Activated naive CD4-positive, alpha-beta T cell treated with anti-CD3 and anti-CD28 coated beads for 36 hours (primary cell): ENCODE results near the gene FAM184B. TPM values are rescaled to one million over a fixed set of nuclear protein-coding genes. Genes with fewer than 3 reads are reported as not detected.
"Not testable (repeated sequence)": the region's sequence is repeated elsewhere in the genome, so short reads cannot be mapped to it uniquely, and the experiment has no call there.

Experiments used
- CTCF ChIA-PET: fragments of 350-600 bp; sonication (Branson Sonifier 250); formaldehyde crosslinking; loops from one replicate; lab custom pipeline; 2021; ENCODE audit warnings: antibody characterized with exemption; lab: Charles Lee
- DNase-seq: peaks from one replicate; pipeline ENCODE4 v3.0.0-alpha.2; 2020
- H3K27ac Mint-ChIP-seq: one replicate; pipeline ENCODE4 v1.8.0; 2021; ENCODE audit warnings: mild to moderate bottlenecking, mixed read lengths
- H3K27me3 Mint-ChIP-seq: one replicate; pipeline ENCODE4 v1.8.0; 2021; ENCODE audit warnings: low read depth, mixed read lengths
- H3K36me3 Mint-ChIP-seq: one replicate; pipeline ENCODE4 v1.8.0; 2021; ENCODE audit warnings: low read depth, mixed read lengths
- H3K4me1 Mint-ChIP-seq: one replicate; pipeline ENCODE4 v1.8.0; 2021; ENCODE audit warnings: low read depth, mixed read lengths
- H3K4me3 Mint-ChIP-seq: one replicate; pipeline ENCODE4 v1.8.0; 2021; ENCODE audit warnings: mild to moderate bottlenecking, moderate library complexity, mixed read lengths
- H3K9me3 Mint-ChIP-seq: one replicate; pipeline ENCODE4 v1.8.0; 2021; ENCODE audit warnings: mixed read lengths
- intact Hi-C: fragments of 100-400 bp; cut with micrococcal nuclease; formaldehyde crosslinking; loops from one replicate; pipeline ENCODE4 v1.15.1; 2023
- total RNA-seq, 2 experiments: library from RNA; stranded (reverse); gene quantifications; one replicate each; pipeline ENCODE4 v1.2.3, GENCODE V29; 2021

FAM184B gene
- total RNA-seq, 2 experiments from 2014 or later: not detected

- Mint-ChIP-seq H3K36me3 (no peaks in the 10 kb centered on the region), H3K27ac (no peak overlapping the region), H3K4me1 (peaks cover 1% of the 10 kb centered on the region), H3K4me3 (no peak overlapping the region), H3K9me3 (no peaks in the 10 kb centered on the region), H3K27me3 (no peaks in the 10 kb centered on the region)
- no peak for DNase-seq
- intact Hi-C loops: loop anchor here (10.0 kb wide), 1 partner anchor 929 kb away; no protein-coding TSS in a partner anchor
- CTCF ChIA-PET: no interaction called here
Observed at GRCh38 chr4:17665346-17665745, 116.1 kb downstream of the FAM184B start.

- DNase-seq: peak; percentile 15
- no peaks in the 10 kb centered on the region for H3K27me3 Mint-ChIP-seq
- H3K4me1 Mint-ChIP-seq: peaks cover 1% of the 10 kb centered on the region
- no peak overlapping the region for H3K4me3 Mint-ChIP-seq
- H3K27ac Mint-ChIP-seq: no peak overlapping the region
- H3K9me3 Mint-ChIP-seq: no peaks in the 10 kb centered on the region
- intact Hi-C loops: loop anchor here (10.0 kb wide), 1 partner anchor 930 kb away; no protein-coding TSS in a partner anchor
- CTCF ChIA-PET: no interaction called here
- no peaks in the 10 kb centered on the region for H3K36me3 Mint-ChIP-seq
Observed at GRCh38 chr4:17664755-17665154, 116.7 kb downstream of the FAM184B start.

GRCh38 chr4:17662694-17663093 lies 118.7 kb downstream of the FAM184B start:
- no peaks in the 10 kb centered on the region for H3K27me3 Mint-ChIP-seq
- no peak overlapping the region for H3K27ac Mint-ChIP-seq
- CTCF ChIA-PET: interaction anchor here (1.1 kb wide), 1 partner anchor 76 kb away, joined by 4 read pairs; no protein-coding TSS in a partner anchor
- no peak overlapping the region for H3K4me3 Mint-ChIP-seq
- DNase-seq: no peak
- H3K4me1 Mint-ChIP-seq: peaks cover 1% of the 10 kb centered on the region
- H3K36me3 Mint-ChIP-seq: no peaks in the 10 kb centered on the region
- intact Hi-C loops: loop anchor here (10.0 kb wide), 1 partner anchor 932 kb away; no protein-coding TSS in a partner anchor
- no peaks in the 10 kb centered on the region for H3K9me3 Mint-ChIP-seq

GRCh38 chr4:17659196-17659595 lies 122.2 kb downstream of the FAM184B start:
- H3K4me3 Mint-ChIP-seq, intact Hi-C loops, H3K27me3 Mint-ChIP-seq: not testable (repeated sequence)

GRCh38 chr4:17657849-17658248 lies 123.6 kb downstream of the FAM184B start:
- H3K9me3 Mint-ChIP-seq: no peaks in the 10 kb centered on the region
- no peaks in the 10 kb centered on the region for H3K27me3 Mint-ChIP-seq
- DNase-seq: no peak
- intact Hi-C loops: no loop called here
- H3K4me3 Mint-ChIP-seq: no peak overlapping the region
- CTCF ChIA-PET: no interaction called here
- no peak overlapping the region for H3K27ac Mint-ChIP-seq
- peaks cover under 1% of the 10 kb centered on the region for H3K4me1 Mint-ChIP-seq
- H3K36me3 Mint-ChIP-seq: no peaks in the 10 kb centered on the region

More at GRCh38 chr4:17659196-17659595, 122.2 kb downstream of the FAM184B start:
- H3K9me3 Mint-ChIP-seq, H3K4me1 Mint-ChIP-seq, H3K27ac Mint-ChIP-seq, DNase-seq, H3K36me3 Mint-ChIP-seq, CTCF ChIA-PET: not testable (repeated sequence)

- Mint-ChIP-seq H3K27ac (no peak overlapping the region), H3K27me3 (no peaks in the 10 kb centered on the region), H3K4me3 (no peak overlapping the region), H3K9me3 (no peaks in the 10 kb centered on the region), H3K36me3 (no peaks in the 10 kb centered on the region), H3K4me1 (peaks cover 2% of the 10 kb centered on the region)
- DNase-seq: no peak
- intact Hi-C loops: no loop called here
- CTCF ChIA-PET: no interaction called here
Observed at GRCh38 chr4:17657090-17657489, 124.3 kb downstream of the FAM184B start.

GRCh38 chr4:17654701-17655100 lies 126.7 kb downstream of the FAM184B start:
- Mint-ChIP-seq H3K36me3 (no peaks in the 10 kb centered on the region), H3K27me3 (no peaks in the 10 kb centered on the region), H3K9me3 (no peaks in the 10 kb centered on the region), H3K4me3 (no peak overlapping the region), H3K27ac (no peak overlapping the region), H3K4me1 (peaks cover 20% of the 10 kb centered on the region)
- intact Hi-C loops: no loop called here
- no peak for DNase-seq
- CTCF ChIA-PET: no interaction called here

GRCh38 chr4:17650406-17650805 lies 131.0 kb downstream of the FAM184B start:
- CTCF ChIA-PET: no interaction called here
- Mint-ChIP-seq H3K9me3 (no peaks in the 10 kb centered on the region), H3K36me3 (no peaks in the 10 kb centered on the region), H3K4me1 (peaks cover 22% of the 10 kb centered on the region), H3K27ac (no peak overlapping the region), H3K27me3 (no peaks in the 10 kb centered on the region), H3K4me3 (no peak overlapping the region)
- DNase-seq: no peak
- intact Hi-C loops: no loop called here

GRCh38 chr4:17647927-17648326 lies 133.5 kb downstream of the FAM184B start:
- Mint-ChIP-seq H3K27me3 (no peaks in the 10 kb centered on the region), H3K4me3 (no peak overlapping the region), H3K9me3 (no peaks in the 10 kb centered on the region), H3K27ac (no peak overlapping the region), H3K4me1 (peaks cover 22% of the 10 kb centered on the region), H3K36me3 (peaks cover 3% of the 10 kb centered on the region)
- intact Hi-C loops: no loop called here
- no peak for DNase-seq
- CTCF ChIA-PET: interaction anchor here (3.3 kb wide), 1 partner anchor 99 kb away, joined by 8 read pairs; no protein-coding TSS in a partner anchor

- no peak for DNase-seq
- Mint-ChIP-seq H3K36me3 (peaks cover 7% of the 10 kb centered on the region), H3K27me3 (no peaks in the 10 kb centered on the region), H3K4me3 (no peak overlapping the region), H3K27ac (no peak overlapping the region), H3K9me3 (no peaks in the 10 kb centered on the region), H3K4me1 (peaks cover 19% of the 10 kb centered on the region)
- intact Hi-C loops: no loop called here
- CTCF ChIA-PET: interaction anchor here (1.0 to 3.3 kb wide), 3 partner anchors 10 to 159 kb away, joined by 3 to 8 read pairs (median 3); no protein-coding TSS in a partner anchor
Observed at GRCh38 chr4:17647176-17647806, 134.1 kb downstream of the FAM184B start.

- DNase-seq: no peak
- no peaks in the 10 kb centered on the region for H3K27me3 Mint-ChIP-seq
- no peaks in the 10 kb centered on the region for H3K9me3 Mint-ChIP-seq
- peaks cover 7% of the 10 kb centered on the region for H3K36me3 Mint-ChIP-seq
- CTCF ChIA-PET: interaction anchor here (1.0 to 3.3 kb wide), 3 partner anchors 9 to 159 kb away, joined by 3 to 8 read pairs (median 3); no protein-coding TSS in a partner anchor
- H3K27ac Mint-ChIP-seq: no peak overlapping the region
- H3K4me3 Mint-ChIP-seq: no peak overlapping the region
- peaks cover 17% of the 10 kb centered on the region for H3K4me1 Mint-ChIP-seq
- intact Hi-C loops: no loop called here
Observed at GRCh38 chr4:17646693-17647092, 134.7 kb downstream of the FAM184B start.

GRCh38 chr4:17642398-17642783 lies 139.0 kb downstream of the FAM184B start:
- no peak for DNase-seq
- no peaks in the 10 kb centered on the region for H3K27me3 Mint-ChIP-seq
- H3K36me3 Mint-ChIP-seq: peaks cover 7% of the 10 kb centered on the region
- H3K9me3 Mint-ChIP-seq: no peaks in the 10 kb centered on the region
- intact Hi-C loops: no loop called here
- H3K4me1 Mint-ChIP-seq: no peaks in the 10 kb centered on the region
- CTCF ChIA-PET: no interaction called here
- H3K27ac Mint-ChIP-seq: no peak overlapping the region
- H3K4me3 Mint-ChIP-seq: no peak overlapping the region

GRCh38 chr4:17639136-17639535 lies 142.3 kb downstream of the FAM184B start:
- no peak for DNase-seq
- Mint-ChIP-seq H3K9me3 (no peaks in the 10 kb centered on the region), H3K27me3 (no peaks in the 10 kb centered on the region), H3K36me3 (peaks cover 13% of the 10 kb centered on the region), H3K27ac (no peak overlapping the region), H3K4me1 (no peaks in the 10 kb centered on the region), H3K4me3 (no peak overlapping the region)
- CTCF ChIA-PET: interaction anchor here (6.1 kb wide), 1 partner anchor 91 kb away, joined by 53 read pairs; no protein-coding TSS in a partner anchor
- intact Hi-C loops: loop anchor here (5.0 kb wide), 1 partner anchor 953 kb away; no protein-coding TSS in a partner anchor
